ENCODE data around the gene VTI1B.

Gene VTI1B

DNA sequence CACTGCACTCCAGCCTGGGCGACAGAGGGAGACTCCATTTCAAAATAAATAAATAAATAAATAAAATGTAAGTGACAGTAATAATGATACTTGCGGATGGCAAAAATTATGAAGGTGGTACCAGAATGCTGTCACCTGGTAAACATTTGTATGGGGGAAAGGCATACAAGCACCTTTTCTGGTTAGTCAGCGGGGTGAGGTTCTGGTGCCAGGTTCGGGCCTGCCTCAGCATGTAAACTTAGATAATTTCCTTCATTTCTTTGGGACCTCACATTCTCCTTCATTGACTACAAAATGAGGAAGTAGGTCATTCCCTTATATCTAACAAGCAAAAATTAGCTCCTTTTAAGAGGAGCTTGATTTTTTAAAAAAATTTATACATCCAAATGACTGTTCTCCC lies 10.8 kb downstream of the VTI1B start:
- FAIRE-seq (no peak), DNase-seq (ENCODE audit: insufficient read length, low spot score) (no peak)
- no peak for TF ChIP-seq POU2F2 (IDR thresholded peaks at IDR 0.05; ENCODE audit: low read depth, low read length)

DNA sequence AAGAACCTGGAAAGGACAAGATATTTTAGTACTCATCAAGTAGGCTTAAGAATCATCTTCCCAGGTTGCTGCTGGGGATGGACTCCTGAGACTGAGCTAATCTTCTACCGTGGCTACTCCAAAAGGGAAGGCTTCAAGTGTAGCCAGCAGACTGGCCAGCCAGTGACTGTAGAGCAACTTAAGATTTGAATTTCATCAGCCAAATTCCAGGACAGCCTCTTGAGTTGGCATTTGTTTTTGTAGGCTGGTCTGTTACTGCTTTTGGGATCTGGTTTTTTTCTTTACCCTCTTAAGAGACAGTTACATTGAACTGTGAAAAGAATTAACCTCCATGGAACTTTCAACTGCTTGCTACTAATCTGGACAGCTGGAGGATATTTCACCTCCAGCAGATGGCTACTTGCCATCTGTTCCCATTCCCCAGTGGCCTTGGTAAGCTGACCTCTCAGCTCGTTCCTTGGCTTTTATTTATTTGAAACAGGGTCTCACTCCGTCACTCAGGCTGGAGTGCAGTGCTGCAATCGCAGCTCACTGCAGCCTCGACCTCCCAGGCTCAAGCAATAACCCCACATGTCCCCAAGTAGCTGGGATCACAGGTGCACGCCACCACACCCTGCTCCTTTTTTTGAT lies 20.7 kb downstream of the VTI1B start:
- TF ChIP-seq TAF1 (IDR thresholded peaks at IDR 0.05; ENCODE audit: low read depth, low read length): no peak
- TF ChIP-seq POLR2AphosphoS5 (IDR thresholded peaks at IDR 0.05; ENCODE audit: low read depth, low read length): no peak
- no peak for TF ChIP-seq POU2F2 (IDR thresholded peaks at IDR 0.05; ENCODE audit: low read depth, low read length)
- TF ChIP-seq PAX5 (IDR thresholded peaks at IDR 0.05; ENCODE audit: insufficient read depth, low read length, severe bottlenecking): no peak
- TF ChIP-seq POLR2A (IDR thresholded peaks at IDR 0.05; ENCODE audit: low read depth, low read length): no peak
- no peak for TF ChIP-seq SPI1 (IDR thresholded peaks at IDR 0.05; ENCODE audit: low read depth, low read length)
- no peak for DNase-seq (ENCODE audit: insufficient read length, low spot score)
- no peak for FAIRE-seq

DNA sequence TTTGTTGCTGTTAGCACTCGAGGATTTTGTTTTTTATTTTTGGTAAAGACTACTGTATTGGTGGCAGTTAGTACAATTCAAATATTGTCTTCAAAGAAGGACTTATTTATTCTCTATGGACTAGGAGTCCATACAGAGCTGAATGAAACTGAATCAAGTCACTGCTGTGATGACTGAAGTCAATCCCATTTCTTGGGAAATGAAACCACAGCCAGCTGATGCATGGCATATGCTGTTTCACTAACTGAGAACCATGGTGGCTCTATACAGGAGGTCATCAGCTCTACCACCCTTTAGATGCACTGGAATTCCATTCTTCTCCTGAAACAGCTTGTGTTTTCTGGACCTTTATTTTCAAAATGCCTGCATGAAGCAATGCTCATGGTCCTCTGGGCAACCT lies 22.2 kb downstream of the VTI1B start:
- no peak for DNase-seq (ENCODE audit: insufficient read length, low spot score)
- TF ChIP-seq POLR2AphosphoS5 (IDR thresholded peaks at IDR 0.05; ENCODE audit: low read depth, low read length): no peak
- no peak for TF ChIP-seq POLR2A (IDR thresholded peaks at IDR 0.05; ENCODE audit: low read depth, low read length)
- TF ChIP-seq SPI1 (IDR thresholded peaks at IDR 0.05; ENCODE audit: low read depth, low read length): no peak
- no peak for TF ChIP-seq TAF1 (IDR thresholded peaks at IDR 0.05; ENCODE audit: low read depth, low read length)
- no peak for TF ChIP-seq POU2F2 (IDR thresholded peaks at IDR 0.05; ENCODE audit: low read depth, low read length)
- TF ChIP-seq PAX5 (IDR thresholded peaks at IDR 0.05; ENCODE audit: insufficient read depth, low read length, severe bottlenecking): no peak
- no peak for FAIRE-seq

DNA sequence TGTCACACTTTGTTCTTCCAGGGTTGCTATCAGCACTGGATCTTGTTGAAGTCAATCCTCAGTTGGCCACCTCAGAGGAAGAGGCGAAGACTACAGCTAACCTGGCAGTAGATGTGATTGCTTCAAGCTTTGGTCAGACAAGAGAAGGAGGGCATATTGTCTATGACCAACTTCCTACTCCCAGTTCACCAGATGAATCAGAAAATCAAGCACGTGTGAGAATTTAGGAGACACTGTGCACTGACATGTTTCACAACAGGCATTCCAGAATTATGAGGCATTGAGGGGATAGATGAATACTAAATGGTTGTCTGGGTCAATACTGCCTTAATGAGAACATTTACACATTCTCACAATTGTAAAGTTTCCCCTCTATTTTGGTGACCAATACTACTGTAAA lies 23.7 kb downstream of the VTI1B start:
- DNase-seq (ENCODE audit: insufficient read length, low spot score) (no peak), FAIRE-seq (no peak)
- TF ChIP-seq POLR2A (IDR thresholded peaks at IDR 0.05; ENCODE audit: low read depth, low read length) (no peak), POU2F2 (IDR thresholded peaks at IDR 0.05; ENCODE audit: low read depth, low read length) (no peak), SPI1 (IDR thresholded peaks at IDR 0.05; ENCODE audit: low read depth, low read length) (no peak), PAX5 (IDR thresholded peaks at IDR 0.05; ENCODE audit: insufficient read depth, low read length, severe bottlenecking) (no peak), POLR2AphosphoS5 (IDR thresholded peaks at IDR 0.05; ENCODE audit: low read depth, low read length) (no peak), TAF1 (IDR thresholded peaks at IDR 0.05; ENCODE audit: low read depth, low read length) (no peak)

DNA sequence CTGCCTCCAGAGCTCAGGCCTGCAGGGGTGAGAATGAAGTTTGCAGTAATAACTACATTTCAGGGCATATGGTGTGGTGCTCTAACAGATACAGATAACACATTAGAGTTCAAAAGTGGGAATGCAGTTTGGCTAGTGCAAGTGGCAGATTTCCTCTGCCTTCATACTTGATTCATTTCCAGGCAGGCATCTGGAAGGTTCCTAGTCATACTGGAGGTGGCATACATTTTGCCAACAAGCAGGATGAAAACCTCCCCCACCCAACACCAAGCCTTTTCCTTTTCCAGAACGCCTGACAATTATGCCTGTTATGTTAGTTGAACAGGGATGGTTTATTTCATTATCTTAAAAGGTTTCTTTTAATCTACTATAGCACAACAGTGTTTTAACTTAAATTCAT lies 24.3 kb downstream of the VTI1B start:
- no peak for FAIRE-seq
- no peak for TF ChIP-seq POU2F2 (IDR thresholded peaks at IDR 0.05; ENCODE audit: low read depth, low read length)
- no peak for TF ChIP-seq POLR2AphosphoS5 (IDR thresholded peaks at IDR 0.05; ENCODE audit: low read depth, low read length)
- TF ChIP-seq TAF1 (IDR thresholded peaks at IDR 0.05; ENCODE audit: low read depth, low read length): no peak
- TF ChIP-seq SPI1 (IDR thresholded peaks at IDR 0.05; ENCODE audit: low read depth, low read length): no peak
- DNase-seq (ENCODE audit: insufficient read length, low spot score): no peak

DNA sequence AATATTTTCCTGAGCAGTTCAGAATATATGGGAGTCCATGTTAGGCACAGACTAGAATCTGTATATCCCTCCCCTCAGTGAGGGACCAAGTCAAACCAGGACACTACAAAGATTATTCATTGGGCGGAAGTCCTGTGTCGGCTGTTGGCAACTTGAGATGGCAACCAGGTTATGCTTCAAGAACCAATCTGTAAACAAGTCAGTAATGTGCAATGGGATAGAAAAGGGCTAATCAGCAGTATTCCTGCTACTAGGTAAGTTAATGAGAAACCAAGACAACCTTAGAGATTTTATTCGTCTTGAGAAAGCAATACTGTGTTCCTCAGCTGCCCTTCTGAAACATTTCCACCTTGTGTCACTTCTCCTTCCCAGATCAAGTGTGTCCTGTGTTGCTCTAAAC lies 28.3 kb downstream of the VTI1B start:
- no peak for FAIRE-seq
- no peak for DNase-seq (ENCODE audit: insufficient read length, low spot score)
- TF ChIP-seq POU2F2 (IDR thresholded peaks at IDR 0.05; ENCODE audit: low read depth, low read length): no peak

DNA sequence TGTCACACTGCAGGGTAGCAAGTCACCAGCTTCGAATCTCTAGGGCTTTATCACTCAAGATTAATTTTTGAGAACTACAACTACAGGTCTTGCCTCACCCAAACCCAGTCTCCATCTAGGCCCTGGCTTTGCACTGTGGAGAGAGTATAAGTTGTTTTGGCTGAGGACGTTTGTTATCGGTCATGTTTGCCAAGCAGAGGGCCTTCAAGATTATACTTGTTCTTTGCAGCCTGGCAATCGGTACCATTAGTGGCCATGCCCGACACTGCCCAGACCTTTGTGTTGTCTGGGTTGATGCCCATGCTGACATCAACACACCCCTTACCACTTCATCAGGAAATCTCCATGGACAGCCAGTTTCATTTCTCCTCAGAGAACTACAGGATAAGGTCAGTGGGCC lies 29.0 kb downstream of the VTI1B start:
- TF ChIP-seq PAX5 (IDR thresholded peaks at IDR 0.05; ENCODE audit: insufficient read depth, low read length, severe bottlenecking): no peak
- TF ChIP-seq SPI1 (IDR thresholded peaks at IDR 0.05; ENCODE audit: low read depth, low read length): no peak
- TF ChIP-seq POU2F2 (IDR thresholded peaks at IDR 0.05; ENCODE audit: low read depth, low read length): no peak
- no peak for TF ChIP-seq POLR2A (IDR thresholded peaks at IDR 0.05; ENCODE audit: low read depth, low read length)
- no peak for TF ChIP-seq TAF1 (IDR thresholded peaks at IDR 0.05; ENCODE audit: low read depth, low read length)
- no peak for TF ChIP-seq POLR2AphosphoS5 (IDR thresholded peaks at IDR 0.05; ENCODE audit: low read depth, low read length)
- no peak for FAIRE-seq
- no peak for DNase-seq (ENCODE audit: insufficient read length, low spot score)

DNA sequence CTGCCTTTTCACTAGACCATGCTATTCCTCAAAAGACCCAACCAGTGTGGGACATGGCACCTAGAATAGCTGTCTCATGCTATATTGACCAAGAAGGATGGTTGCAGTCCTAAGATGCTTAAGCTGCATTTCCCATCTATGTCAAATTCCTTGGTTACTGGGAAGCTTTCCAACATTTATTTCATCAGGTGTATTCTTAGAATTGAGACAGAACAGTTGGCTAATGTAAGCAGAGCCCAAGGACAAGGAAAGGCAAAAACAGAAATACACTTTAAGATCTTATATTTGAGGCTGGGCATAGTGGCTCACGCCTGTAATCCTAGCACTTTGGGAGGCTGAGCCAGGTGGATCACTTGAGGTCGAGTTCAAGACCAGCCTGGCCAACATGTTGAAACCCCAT lies 30.0 kb downstream of the VTI1B start:
- FAIRE-seq: no peak
- DNase-seq (ENCODE audit: insufficient read length, low spot score): no peak
- no peak for TF ChIP-seq POLR2AphosphoS5 (IDR thresholded peaks at IDR 0.05; ENCODE audit: low read depth, low read length)
- TF ChIP-seq POU2F2 (IDR thresholded peaks at IDR 0.05; ENCODE audit: low read depth, low read length): no peak
- TF ChIP-seq PAX5 (IDR thresholded peaks at IDR 0.05; ENCODE audit: insufficient read depth, low read length, severe bottlenecking): no peak
- no peak for TF ChIP-seq SPI1 (IDR thresholded peaks at IDR 0.05; ENCODE audit: low read depth, low read length)
- TF ChIP-seq TAF1 (IDR thresholded peaks at IDR 0.05; ENCODE audit: low read depth, low read length): no peak
- no peak for TF ChIP-seq POLR2A (IDR thresholded peaks at IDR 0.05; ENCODE audit: low read depth, low read length)

DNA sequence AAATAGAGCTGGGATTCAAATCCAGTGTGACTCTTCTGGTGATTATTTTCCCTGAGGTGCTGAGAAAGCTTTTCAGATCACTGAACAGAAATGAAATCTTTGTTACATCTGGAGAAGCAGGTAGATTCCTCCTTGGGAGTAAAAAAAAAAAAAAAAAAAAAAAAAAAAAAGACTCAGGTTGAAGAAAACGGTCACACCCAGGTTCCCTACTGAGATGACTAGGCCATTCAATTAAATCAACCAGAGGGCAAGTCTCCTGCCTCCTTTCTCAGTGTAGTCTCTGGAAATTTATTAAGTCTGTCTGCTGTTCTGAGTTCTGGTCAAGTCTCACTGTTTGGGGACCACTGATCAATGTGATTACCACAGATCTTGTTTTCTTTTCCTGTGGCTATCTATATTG lies 30.7 kb downstream of the VTI1B start:
- TF ChIP-seq POLR2AphosphoS5 (IDR thresholded peaks at IDR 0.05; ENCODE audit: low read depth, low read length) (no peak), SPI1 (IDR thresholded peaks at IDR 0.05; ENCODE audit: low read depth, low read length) (no peak), TAF1 (IDR thresholded peaks at IDR 0.05; ENCODE audit: low read depth, low read length) (no peak), PAX5 (IDR thresholded peaks at IDR 0.05; ENCODE audit: insufficient read depth, low read length, severe bottlenecking) (no peak), POLR2A (IDR thresholded peaks at IDR 0.05; ENCODE audit: low read depth, low read length) (no peak), POU2F2 (IDR thresholded peaks at IDR 0.05; ENCODE audit: low read depth, low read length) (no peak)
- DNase-seq (ENCODE audit: insufficient read length, low spot score) (no peak), FAIRE-seq (no peak)

DNA sequence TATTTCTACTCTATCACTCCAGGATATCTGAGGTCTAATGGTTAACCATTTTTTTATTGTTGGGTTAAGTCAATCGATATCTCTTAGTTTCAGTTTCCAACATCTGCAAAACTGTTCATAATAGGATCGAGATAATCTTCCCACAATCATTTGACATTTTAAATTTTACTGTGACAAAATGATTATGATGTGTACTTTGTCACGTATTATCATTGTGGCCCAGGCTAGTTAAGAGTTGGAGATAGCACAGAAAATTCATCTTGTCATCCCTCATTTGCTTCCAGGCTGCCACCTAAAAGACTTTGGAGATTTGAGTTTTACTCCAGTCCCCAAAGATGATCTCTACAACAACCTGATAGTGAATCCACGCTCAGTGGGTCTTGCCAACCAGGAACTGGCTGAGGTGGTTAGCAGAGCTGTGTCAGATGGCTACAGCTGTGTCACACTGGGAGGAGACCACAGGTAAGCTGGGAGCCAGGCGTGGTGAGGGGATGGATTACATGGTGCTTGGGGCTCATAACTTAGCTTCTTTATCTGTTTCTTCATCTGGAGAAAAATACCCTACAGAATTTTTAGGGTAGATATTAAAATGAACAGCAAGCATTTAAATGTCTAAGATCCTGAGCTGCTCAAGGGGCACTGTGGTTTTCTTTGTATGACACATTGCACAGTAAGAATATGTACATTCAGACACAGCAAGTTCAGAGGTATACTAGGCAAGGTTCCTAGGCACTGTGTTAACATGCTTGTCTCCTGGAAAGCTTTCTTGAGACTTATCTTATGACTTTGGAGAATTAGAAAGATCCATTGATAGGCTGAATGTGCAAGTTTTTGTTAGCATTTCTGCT lies 32.3 kb downstream of the VTI1B start:
- TF ChIP-seq SPI1 (IDR thresholded peaks at IDR 0.05; ENCODE audit: low read depth, low read length) (no peak), TAF1 (IDR thresholded peaks at IDR 0.05; ENCODE audit: low read depth, low read length) (no peak), PAX5 (IDR thresholded peaks at IDR 0.05; ENCODE audit: insufficient read depth, low read length, severe bottlenecking) (no peak)
- DNase-seq (ENCODE audit: insufficient read length, low spot score) (no peak), FAIRE-seq (no peak)

Measured in GM12891 (cell line).